HepG2 (cell line): ENCODE measurements around the gene PHACTR1.

Source experiments
- BHLHE40 ChIP-seq: IDR thresholded peaks from 2 replicates; pipeline ENCODE4 v1.6.1; 2011; ENCODE audit warnings: low read length, improper control_type of control experiment
- ELF1 ChIP-seq: sonication (generic); formaldehyde crosslinking; IDR thresholded peaks from 2 replicates; pipeline ENCODE4 v1.4.0; 2020; ENCODE audit warnings: missing genetic modification reagents
- ZNF354B ChIP-seq: sonication (generic); formaldehyde crosslinking; IDR thresholded peaks from 2 replicates; pipeline ENCODE4 v1.8.0; 2022; ENCODE audit warnings: mild to moderate bottlenecking, missing genetic modification reagents
- TF ChIP-seq, protein P1 (sequence below): sonication (generic); formaldehyde crosslinking; conservative IDR thresholded peaks from 2 replicates; pipeline ENCODE4 v1.4.0; 2020; ENCODE audit warnings: missing genetic modification reagents

DNA sequence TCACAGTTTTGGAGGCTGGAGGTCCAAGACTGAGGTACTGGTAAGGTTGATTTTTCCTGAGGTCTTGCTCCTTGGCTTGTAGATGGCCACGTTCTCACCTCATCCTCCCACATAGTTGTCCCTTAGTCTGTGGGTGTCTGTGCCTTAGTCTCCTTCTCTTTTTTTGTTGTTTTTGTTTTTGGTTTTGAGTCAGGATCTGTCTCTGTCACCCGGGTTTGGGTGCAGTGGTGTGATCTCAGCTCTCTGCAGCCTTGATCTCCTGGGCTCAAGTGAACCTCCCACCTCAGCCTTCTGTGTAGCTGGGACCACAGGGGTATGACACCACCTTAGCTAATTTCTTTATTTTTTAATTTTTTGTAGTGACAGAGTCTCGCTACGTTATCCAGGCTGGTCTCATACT is 245.2 kb downstream of the PHACTR1 start:
- TF ChIP-seq BHLHE40 (no peak), ELF1 (no peak), ZNF354B (CRISPR knock-in tag) (no peak)
- TF ChIP-seq, protein P1, sequence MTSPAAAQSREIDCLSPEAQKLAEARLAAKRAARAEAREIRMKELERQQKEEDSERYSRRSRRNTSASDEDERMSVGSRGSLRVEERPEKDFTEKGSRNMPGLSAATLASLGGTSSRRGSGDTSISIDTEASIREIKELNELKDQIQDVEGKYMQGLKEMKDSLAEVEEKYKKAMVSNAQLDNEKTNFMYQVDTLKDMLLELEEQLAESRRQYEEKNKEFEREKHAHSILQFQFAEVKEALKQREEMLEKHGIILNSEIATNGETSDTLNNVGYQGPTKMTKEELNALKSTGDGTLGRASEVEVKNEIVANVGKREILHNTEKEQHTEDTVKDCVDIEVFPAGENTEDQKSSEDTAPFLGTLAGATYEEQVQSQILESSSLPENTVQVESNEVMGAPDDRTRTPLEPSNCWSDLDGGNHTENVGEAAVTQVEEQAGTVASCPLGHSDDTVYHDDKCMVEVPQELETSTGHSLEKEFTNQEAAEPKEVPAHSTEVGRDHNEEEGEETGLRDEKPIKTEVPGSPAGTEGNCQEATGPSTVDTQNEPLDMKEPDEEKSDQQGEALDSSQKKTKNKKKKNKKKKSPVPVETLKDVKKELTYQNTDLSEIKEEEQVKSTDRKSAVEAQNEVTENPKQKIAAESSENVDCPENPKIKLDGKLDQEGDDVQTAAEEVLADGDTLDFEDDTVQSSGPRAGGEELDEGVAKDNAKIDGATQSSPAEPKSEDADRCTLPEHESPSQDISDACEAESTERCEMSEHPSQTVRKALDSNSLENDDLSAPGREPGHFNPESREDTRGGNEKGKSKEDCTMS (CRISPR knock-in tag) = no peak
